Measurements from ENCODE around the gene CLHC1. TPM values are rescaled to one million over a fixed set of nuclear protein-coding genes. Genes with fewer than 3 reads are reported as not detected.

The CLHC1 gene
- total RNA-seq, 1 donor, result 14.5 TPM

DNA sequence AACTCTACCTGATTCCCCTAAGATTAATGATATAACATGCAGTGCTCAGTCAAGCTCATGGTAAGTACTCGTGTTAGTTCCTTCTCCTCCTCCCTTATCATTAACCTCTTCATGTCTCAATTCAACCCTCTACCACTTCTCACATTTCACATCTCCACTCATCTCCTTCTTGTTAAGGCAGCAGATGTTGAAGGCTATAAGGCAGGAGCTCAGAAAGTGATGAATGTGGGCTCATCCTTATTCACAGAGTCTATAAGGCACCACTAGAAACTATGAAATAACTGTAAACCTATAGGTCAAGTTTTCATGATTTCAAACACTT lies 56.0 kb downstream of the CLHC1 start:
- Histone ChIP-seq H3K9me3 (ENCODE audit: low read depth, low read length) (no peaks in the 10 kb centered on the region), H3K4me1 (ENCODE audit: insufficient read depth, low read length) (no peaks in the 10 kb centered on the region)

DNA sequence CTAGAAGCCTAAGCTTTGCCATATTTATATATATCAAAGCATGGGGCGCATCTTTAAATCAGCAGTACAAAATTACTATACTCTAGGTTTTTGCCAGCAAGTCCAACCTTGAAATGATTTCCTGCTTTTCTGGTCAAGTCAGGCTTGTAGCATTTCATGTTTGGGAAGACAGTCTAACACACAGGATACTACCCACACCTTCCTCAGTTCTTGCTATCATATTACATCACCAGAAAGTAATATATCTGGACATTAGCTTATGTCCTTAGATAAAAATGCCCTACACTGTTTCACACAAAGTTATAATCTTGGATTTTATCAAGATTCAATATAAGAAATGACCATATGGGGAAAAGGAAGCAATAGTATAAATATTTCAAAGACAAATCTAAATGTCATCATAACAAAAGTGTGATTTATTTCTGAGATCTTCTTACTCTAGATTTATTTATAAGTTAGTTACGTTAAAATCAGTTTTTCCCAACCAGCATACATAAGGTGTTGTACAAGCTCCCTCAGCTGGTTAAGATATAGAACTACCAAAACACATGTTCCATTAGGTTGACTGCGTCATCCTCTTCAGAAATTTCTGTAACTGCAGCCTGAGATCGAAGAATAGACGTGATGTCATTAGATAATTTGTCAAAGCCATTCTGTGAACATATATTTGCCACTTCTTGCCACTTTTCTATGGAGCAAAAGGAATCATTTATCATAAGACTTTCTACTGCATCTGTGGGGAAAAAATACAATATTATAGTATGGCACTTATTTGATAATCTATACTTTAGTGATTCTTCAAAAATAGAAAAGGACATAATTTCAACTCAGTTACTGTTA lies 56.6 kb downstream of the CLHC1 start:
- Histone ChIP-seq H3K4me3 (ENCODE audit: insufficient read depth, low read length) (no peak overlapping the region), H3K27ac (ENCODE audit: low read depth, low read length) (no peak overlapping the region), H3K9me3 (ENCODE audit: low read depth, low read length) (no peaks in the 10 kb centered on the region), H2AFZ (ENCODE audit: low read length) (no peak overlapping the region), H3K4me2 (ENCODE audit: insufficient read depth, low read length) (no peak overlapping the region), H4K20me1 (ENCODE audit: insufficient read depth, low read length) (no peaks in the 10 kb centered on the region), H3K4me1 (ENCODE audit: insufficient read depth, low read length) (no peaks in the 10 kb centered on the region), H3K79me2 (ENCODE audit: insufficient read depth, low read length) (peaks cover 2% of the 10 kb centered on the region), H3K27me3 (ENCODE audit: insufficient read depth, low read length) (no peaks in the 10 kb centered on the region), H3K36me3 (ENCODE audit: insufficient read depth, low read length) (no peaks in the 10 kb centered on the region)
- TF ChIP-seq, protein P1, sequence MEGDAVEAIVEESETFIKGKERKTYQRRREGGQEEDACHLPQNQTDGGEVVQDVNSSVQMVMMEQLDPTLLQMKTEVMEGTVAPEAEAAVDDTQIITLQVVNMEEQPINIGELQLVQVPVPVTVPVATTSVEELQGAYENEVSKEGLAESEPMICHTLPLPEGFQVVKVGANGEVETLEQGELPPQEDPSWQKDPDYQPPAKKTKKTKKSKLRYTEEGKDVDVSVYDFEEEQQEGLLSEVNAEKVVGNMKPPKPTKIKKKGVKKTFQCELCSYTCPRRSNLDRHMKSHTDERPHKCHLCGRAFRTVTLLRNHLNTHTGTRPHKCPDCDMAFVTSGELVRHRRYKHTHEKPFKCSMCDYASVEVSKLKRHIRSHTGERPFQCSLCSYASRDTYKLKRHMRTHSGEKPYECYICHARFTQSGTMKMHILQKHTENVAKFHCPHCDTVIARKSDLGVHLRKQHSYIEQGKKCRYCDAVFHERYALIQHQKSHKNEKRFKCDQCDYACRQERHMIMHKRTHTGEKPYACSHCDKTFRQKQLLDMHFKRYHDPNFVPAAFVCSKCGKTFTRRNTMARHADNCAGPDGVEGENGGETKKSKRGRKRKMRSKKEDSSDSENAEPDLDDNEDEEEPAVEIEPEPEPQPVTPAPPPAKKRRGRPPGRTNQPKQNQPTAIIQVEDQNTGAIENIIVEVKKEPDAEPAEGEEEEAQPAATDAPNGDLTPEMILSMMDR (IDR thresholded peaks at IDR 0.05; ENCODE audit: extremely low read depth, low read depth, low read length), result peak; percentile 68
- DNase-seq (ENCODE audit: insufficient read length, low spot score, missing footprints), result no peak

More for the DNA sequence above, 56.0 kb downstream of the CLHC1 start:
- H3K27me3 ChIP-seq (ENCODE audit: insufficient read depth, low read length), result no peaks in the 10 kb centered on the region
- H2AFZ ChIP-seq (ENCODE audit: low read length), result no peak overlapping the region
- no peaks in the 10 kb centered on the region for H3K79me2 ChIP-seq (ENCODE audit: insufficient read depth, low read length)
- no peak overlapping the region for H3K4me3 ChIP-seq (ENCODE audit: insufficient read depth, low read length)
- no peak overlapping the region for H3K27ac ChIP-seq (ENCODE audit: low read depth, low read length)
- TF ChIP-seq, protein P1 (IDR thresholded peaks at IDR 0.05; ENCODE audit: extremely low read depth, low read depth, low read length), result no peak
- H3K4me2 ChIP-seq (ENCODE audit: insufficient read depth, low read length), result no peak overlapping the region
- H3K36me3 ChIP-seq (ENCODE audit: insufficient read depth, low read length), result no peaks in the 10 kb centered on the region
- no peaks in the 10 kb centered on the region for H4K20me1 ChIP-seq (ENCODE audit: insufficient read depth, low read length)
- DNase-seq (ENCODE audit: insufficient read length, low spot score, missing footprints), result no peak

DNA sequence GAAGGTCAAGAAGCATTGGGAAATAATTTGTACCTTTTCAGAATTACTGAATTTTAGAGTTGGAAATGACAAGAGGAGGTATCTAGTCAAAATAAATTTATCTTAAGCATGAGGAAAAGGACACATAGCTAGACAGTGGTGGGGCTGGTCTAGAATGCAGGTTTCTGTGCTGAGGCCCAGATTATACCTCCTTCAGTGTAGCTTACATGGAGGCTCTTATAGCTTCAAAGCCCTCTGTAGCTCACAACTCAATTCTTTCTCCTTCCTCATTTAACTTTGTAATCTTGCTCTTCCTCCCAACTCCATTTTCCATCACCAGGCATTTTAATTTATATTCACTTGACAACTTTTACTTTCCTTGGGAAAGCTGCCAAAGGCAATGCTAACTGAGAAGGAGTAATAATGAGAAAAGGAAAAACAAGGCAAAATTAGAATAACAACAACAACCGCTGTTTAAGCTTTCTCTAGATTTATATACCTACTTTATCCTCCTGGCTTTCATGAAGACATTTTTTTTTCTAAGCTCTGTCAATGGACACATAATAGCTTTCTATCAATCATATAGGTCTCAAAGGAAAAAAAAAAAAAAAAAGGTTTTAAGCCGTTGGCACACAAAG lies 58.5 kb downstream of the CLHC1 start:
- DNase-seq (ENCODE audit: insufficient read length, low spot score, missing footprints), result no peak
- H3K36me3 ChIP-seq (ENCODE audit: insufficient read depth, low read length), result no peaks in the 10 kb centered on the region
- H3K4me3 ChIP-seq (ENCODE audit: insufficient read depth, low read length), result no peak overlapping the region
- H3K27me3 ChIP-seq (ENCODE audit: insufficient read depth, low read length), result no peaks in the 10 kb centered on the region
- H3K27ac ChIP-seq (ENCODE audit: low read depth, low read length), result no peak overlapping the region
- peaks cover 9% of the 10 kb centered on the region for H3K79me2 ChIP-seq (ENCODE audit: insufficient read depth, low read length)
- H3K4me1 ChIP-seq (ENCODE audit: insufficient read depth, low read length), result peaks cover 11% of the 10 kb centered on the region
- TF ChIP-seq, protein P1 (IDR thresholded peaks at IDR 0.05; ENCODE audit: extremely low read depth, low read depth, low read length), result no peak
- H2AFZ ChIP-seq (ENCODE audit: low read length), result no peak overlapping the region
- H3K4me2 ChIP-seq (ENCODE audit: insufficient read depth, low read length), result no peak overlapping the region
- no peaks in the 10 kb centered on the region for H4K20me1 ChIP-seq (ENCODE audit: insufficient read depth, low read length)
- H3K9me3 ChIP-seq (ENCODE audit: low read depth, low read length), result no peaks in the 10 kb centered on the region

DNA sequence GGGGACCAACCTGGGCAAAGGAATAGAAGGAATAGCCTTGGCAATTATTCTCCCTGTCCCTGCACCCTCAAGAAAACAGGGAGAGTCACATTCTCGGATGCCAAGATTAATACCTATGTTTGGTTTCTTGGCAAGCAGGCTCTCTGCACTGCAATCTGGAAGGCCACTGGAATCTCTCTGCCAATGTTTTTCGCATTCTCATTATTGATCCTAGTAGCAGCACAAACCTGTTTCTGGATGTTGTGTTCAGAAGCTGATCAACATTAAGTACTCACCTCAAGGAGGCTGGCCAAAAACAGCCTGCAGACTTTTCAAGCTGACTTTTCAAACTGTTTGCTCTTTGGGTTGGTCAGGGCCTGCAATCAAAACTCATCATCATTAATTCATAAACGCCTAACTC lies 62.2 kb downstream of the CLHC1 start:
- H3K4me2 ChIP-seq (ENCODE audit: insufficient read depth, low read length), result no peak overlapping the region
- TF ChIP-seq, protein P1 (IDR thresholded peaks at IDR 0.05; ENCODE audit: extremely low read depth, low read depth, low read length), result no peak

More for the DNA sequence above, 62.2 kb downstream of the CLHC1 start:
- Histone ChIP-seq H3K9me3 (ENCODE audit: low read depth, low read length) (no peaks in the 10 kb centered on the region), H3K36me3 (ENCODE audit: insufficient read depth, low read length) (no peaks in the 10 kb centered on the region), H3K4me1 (ENCODE audit: insufficient read depth, low read length) (peaks cover 35% of the 10 kb centered on the region), H2AFZ (ENCODE audit: low read length) (no peak overlapping the region), H3K79me2 (ENCODE audit: insufficient read depth, low read length) (peaks cover 22% of the 10 kb centered on the region), H4K20me1 (ENCODE audit: insufficient read depth, low read length) (no peaks in the 10 kb centered on the region), H3K4me3 (ENCODE audit: insufficient read depth, low read length) (no peak overlapping the region), H3K27me3 (ENCODE audit: insufficient read depth, low read length) (no peaks in the 10 kb centered on the region), H3K27ac (ENCODE audit: low read depth, low read length) (no peak overlapping the region)
- DNase-seq (ENCODE audit: insufficient read length, low spot score, missing footprints), result no peak
